OCI-LY3 (cell line): Measurements from ENCODE around the gene FZD10.

Experiments
- EZH2phosphoT487 ChIP-seq: fragments of 200-600 bp; shearing (Covaris generic); IDR thresholded peaks from 2 replicates; pipeline ENCODE4 v1.6.1; 2018; ENCODE audit warnings: antibody characterized with exemption, mixed run types, low read depth
- TF ChIP-seq, protein P1 (sequence below): fragments of 200-600, 300-600 bp; sonication (generic); IDR thresholded peaks from 2 replicates; pipeline ENCODE4 v1.5.1; 2014; ENCODE audit warnings: antibody characterized with exemption, low read length, low read depth

DNA sequence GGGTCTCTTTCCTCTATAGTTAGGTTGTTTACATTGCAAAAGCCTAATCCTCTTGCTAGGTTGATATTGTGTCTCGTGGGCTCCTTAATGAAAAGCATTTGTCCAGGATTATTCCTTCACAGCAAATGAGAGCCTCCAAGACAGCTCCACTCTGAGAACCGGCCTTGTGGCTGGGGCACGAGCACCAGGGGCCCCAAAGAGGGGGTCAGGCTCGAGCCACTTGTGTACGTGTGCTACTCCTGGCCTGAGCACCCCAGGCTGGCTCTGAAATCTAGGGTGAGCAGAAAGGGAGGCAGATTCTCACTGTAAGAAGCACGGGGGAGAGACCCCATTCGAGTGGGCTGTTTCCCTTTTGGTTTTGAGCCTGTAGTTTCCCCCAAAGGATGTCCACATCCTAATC is 45.0 kb upstream of the FZD10 start:
- TF ChIP-seq, protein P1, sequence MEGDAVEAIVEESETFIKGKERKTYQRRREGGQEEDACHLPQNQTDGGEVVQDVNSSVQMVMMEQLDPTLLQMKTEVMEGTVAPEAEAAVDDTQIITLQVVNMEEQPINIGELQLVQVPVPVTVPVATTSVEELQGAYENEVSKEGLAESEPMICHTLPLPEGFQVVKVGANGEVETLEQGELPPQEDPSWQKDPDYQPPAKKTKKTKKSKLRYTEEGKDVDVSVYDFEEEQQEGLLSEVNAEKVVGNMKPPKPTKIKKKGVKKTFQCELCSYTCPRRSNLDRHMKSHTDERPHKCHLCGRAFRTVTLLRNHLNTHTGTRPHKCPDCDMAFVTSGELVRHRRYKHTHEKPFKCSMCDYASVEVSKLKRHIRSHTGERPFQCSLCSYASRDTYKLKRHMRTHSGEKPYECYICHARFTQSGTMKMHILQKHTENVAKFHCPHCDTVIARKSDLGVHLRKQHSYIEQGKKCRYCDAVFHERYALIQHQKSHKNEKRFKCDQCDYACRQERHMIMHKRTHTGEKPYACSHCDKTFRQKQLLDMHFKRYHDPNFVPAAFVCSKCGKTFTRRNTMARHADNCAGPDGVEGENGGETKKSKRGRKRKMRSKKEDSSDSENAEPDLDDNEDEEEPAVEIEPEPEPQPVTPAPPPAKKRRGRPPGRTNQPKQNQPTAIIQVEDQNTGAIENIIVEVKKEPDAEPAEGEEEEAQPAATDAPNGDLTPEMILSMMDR, result no peak
- TF ChIP-seq EZH2phosphoT487, result no peak
